Measurements from ENCODE around the gene TRAF6. TPM values are rescaled to one million over a fixed set of nuclear protein-coding genes. Genes with fewer than 3 reads are reported as not detected.

TRAF6 gene
- total RNA-seq, 1 donor = 11.3 TPM

DNA sequence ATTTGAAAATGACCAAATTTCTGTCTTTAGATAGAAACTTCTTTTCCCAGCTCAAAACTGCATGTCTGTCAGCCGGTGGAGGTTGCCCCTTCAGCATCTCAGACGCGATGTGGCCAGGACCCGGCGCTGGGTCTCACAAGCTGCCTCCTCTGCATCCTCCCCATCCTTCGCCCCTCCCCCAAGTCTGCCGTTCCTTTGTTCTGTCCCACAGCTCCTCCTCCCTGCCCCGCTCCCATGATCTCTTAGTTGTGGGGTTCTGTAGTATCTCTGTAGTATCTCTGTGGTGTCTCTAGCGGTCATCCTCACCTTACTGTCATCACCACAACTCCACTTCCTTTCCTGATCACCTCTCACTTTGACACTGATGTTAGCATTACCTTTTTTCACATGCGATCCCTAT lies 49.9 kb downstream of the TRAF6 start:
- DNase-seq (ENCODE audit: low read depth in 2 of 3, low spot score in 2 of 3) = no peak

DNA sequence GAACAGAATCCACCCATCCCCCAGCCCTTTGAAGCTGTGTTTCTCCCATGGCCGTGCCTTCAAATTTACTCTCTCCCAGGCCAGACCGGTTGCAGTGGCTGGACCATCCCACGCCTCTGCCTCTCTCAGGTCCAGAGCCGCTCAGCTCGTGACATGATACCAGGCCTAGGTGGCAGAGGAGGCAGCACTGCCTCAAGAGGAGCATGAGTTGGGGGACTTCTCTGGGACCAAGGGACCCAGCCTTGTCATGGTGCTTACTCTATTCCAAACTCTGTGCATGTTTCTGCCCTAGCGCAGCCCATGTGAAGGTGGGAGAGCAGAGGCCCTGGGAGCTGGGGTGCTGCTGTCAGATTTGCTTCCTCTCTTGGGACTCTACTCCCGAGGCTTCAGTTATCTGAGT lies 51.0 kb downstream of the TRAF6 start:
- DNase-seq (ENCODE audit: low read depth in 2 of 3, low spot score in 2 of 3) = no peak

DNA sequence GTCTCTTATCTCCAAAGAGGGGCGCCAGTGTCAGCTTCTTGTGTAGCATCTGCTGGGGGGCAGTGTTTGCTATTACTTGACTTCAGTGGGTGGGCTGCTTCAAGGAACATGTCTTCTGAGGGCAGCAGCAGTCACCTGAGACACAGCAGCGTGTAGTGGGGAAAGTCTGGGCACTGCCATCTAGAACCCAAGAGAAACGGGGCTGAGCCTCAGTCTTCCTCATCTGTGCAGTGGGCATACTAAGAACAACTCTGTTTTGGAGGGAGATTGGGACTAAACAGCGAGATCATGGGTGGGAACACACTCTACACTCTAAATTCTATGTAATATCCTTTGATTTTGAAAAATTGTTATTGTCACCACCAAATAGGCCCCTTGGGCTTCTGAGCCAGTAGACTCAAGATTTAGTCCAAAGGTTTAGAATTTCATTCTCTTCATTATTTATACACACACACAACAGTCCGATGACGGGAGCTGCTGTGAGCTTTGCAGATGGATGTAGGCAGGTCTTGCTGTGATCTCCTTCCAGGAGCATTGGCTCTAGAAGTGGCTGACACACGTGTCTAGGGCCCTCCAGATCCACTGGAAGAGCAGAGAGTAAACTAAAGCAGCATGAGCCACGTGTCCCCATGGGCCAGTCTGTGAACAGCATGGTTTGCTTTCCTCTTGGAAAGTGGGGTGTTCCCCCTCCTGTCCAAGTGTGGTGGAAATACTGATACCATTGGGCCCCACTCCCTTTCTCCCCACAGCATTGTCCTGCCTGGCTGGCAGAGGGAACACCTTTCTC lies 51.8 kb downstream of the TRAF6 start:
- no peak for DNase-seq (ENCODE audit: low read depth in 2 of 3, low spot score in 2 of 3)

GRCh38 chr11:36456156-36456555 lies 53.9 kb downstream of the TRAF6 start:
- no peak for DNase-seq (ENCODE audit: low read depth in 2 of 3, low spot score in 2 of 3)

DNA sequence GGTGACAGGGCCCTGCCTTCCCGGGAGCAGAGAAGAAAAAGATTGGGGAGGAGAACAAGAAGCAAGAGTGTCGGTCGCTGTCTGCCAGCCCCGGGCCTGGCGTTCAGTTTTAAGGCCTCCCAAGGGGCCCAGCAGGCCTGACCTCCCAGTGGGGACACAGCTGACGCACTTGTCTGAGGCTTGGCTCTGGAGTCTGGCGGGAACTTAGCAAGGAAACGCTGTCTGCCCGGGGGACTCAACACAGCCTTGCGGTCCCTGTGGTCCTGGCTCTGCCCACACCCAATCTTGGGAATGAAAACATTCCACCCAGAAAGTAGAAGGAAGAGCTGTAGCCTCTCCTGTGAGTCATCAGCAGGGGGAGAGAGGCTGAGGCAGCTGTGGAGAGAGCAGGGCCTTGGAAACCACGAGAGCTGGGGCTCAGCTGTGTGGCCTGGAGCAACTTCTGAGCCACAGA lies 54.4 kb downstream of the TRAF6 start:
- DNase-seq (ENCODE audit: low read depth in 2 of 3, low spot score in 2 of 3) = peak in 1 of 3 donors; percentile 17

DNA sequence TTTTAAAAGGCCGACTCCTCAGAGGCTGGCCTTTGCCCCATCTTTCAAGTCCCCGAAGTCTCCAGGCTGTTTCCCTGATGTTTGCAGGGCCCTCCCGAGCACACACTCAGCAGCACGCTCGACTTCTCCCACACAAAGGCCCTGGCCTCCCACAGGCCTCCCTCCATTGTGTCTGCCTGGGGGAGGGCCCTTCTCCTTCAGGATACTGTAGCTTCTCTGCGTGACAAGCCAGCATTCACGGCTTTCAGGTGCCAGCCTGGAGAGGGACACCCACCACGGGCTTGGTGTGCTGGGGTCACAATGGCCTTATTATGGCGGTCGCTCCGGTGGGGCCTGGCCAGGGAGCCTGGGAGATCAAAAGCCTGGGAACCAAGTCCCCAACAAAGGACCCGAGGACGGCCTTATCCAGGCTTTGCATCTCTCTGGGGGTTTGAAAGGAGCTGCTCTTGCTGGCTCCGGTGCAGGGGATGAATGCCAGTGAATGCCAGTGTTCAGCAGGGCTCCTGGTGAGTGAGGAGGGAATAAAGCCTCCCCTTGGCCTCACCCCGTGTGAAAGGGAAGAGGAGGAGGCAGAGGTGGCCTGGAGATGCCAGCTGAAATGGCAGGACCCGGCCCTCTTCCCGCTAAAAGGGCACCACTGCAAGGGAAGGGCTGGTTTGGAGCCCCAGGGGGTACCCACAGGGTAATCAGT lies 55.0 kb downstream of the TRAF6 start:
- DNase-seq (ENCODE audit: low read depth in 2 of 3, low spot score in 2 of 3) = no peak

- DNase-seq (ENCODE audit: low read depth in 2 of 3, low spot score in 2 of 3) = no peak
Observed at GRCh38 chr11:36454551-36454940, 55.5 kb downstream of the TRAF6 start.

- peak in 1 of 3 donors; percentile 11 for DNase-seq (ENCODE audit: low read depth in 2 of 3, low spot score in 2 of 3)
Observed at GRCh38 chr11:36453678-36454077, 56.4 kb downstream of the TRAF6 start.

GRCh38 chr11:36452961-36453360 lies 57.1 kb downstream of the TRAF6 start:
- DNase-seq (ENCODE audit: low read depth in 2 of 3, low spot score in 2 of 3) = peak in 1 of 3 donors; percentile 26

GRCh38 chr11:36452236-36452940 lies 57.7 kb downstream of the TRAF6 start:
- DNase-seq (ENCODE audit: low read depth in 2 of 3, low spot score in 2 of 3) = peak in 2 of 3 donors; percentile 39 to 77

- DNase-seq (ENCODE audit: low read depth in 2 of 3, low spot score in 2 of 3) = no peak
Observed at GRCh38 chr11:36451681-36452080, 58.4 kb downstream of the TRAF6 start.

- no peak for DNase-seq (ENCODE audit: low read depth in 2 of 3, low spot score in 2 of 3)
Observed at GRCh38 chr11:36451045-36451444, 59.0 kb downstream of the TRAF6 start.

DNA sequence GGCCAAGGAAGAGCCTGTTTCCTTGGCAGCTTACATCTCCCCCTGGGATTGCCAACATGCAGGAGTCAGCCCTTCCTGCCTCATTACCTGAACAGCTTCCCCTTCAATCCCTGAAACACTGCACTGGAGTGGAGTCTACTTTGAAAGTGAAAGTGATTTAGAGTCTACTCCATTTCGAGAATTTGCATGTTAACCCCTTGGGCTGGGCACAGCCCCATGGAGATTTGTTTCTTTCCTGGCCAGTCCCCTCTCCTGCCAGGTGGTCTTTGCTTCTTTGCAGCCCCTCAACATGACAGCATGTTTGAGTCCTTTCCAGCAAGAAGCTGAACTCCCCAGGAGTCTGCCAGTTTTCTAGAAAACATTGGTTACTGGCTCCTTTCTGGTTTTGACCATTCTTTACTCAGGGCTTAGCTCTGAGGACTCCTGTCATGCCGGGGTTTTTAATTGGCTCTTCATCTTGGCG lies 59.9 kb downstream of the TRAF6 start:
- DNase-seq (ENCODE audit: low read depth in 2 of 3, low spot score in 2 of 3) = peak in 1 of 3 donors; percentile 31

DNA sequence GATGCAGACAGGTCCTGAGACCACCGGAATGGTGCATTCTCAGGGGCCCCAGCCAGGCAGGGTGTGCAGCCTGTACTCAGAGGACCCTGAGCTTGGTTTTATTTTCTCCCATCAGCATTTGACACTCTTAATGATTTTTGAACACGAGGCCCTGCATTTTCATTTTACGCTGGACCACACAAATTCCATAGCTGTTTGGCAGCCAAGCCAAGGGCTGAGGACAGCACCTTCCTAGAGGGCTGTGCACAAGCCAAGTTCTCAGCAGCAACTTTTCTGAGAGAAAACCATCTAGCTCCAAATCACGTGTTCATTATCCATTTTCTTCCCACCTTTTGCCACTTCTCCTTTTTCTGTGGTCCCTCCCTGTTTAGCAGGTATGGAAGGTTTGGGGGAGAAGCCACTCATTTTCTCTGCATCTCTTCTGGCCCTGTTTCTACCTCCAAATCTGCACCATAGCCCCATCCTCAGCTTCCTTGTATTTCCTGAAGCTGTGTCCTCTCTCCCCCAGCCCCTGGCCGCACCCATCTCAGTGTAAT lies 60.4 kb downstream of the TRAF6 start:
- no peak for DNase-seq (ENCODE audit: low read depth in 2 of 3, low spot score in 2 of 3)

DNA sequence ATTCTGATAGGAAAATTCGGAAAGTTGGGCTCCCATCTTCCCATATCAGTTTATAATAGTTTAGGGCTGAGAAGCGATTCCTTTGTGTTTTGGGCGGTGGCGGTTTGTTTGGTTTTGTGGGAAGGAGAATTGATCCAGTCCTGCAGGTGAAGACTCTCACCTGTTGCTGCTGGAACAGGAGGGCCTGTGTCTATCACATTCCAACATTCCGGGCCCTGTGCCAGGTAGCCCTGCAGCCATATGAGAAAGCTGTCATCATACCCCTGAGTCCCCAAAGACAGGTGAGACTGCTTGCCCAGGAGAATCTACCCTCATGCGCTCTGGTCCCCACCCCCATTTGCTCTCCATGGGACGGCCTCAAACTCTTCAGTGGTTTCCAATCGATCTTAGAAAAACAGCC lies 62.1 kb downstream of the TRAF6 start:
- no peak for DNase-seq (ENCODE audit: low read depth in 2 of 3, low spot score in 2 of 3)

DNA sequence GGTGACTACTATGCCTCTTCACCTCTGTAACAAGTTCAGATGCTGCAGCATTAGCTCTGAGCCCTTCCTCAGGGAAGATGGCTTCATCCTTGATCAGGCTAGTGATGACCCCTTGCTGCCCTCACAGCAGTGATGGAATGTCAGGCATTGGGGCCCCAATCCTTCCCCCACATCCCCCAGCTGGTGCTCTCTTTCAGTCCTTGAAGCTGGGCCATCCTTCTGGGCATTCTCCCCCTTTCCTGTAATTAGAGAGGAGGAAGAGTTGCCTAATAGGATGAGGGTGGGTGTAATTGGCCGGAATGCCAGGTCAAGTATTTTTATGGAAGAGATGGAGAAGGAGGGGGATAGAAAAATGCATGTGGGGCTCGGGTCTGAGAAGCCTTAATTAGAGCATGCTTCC lies 62.6 kb downstream of the TRAF6 start:
- no peak for DNase-seq (ENCODE audit: low read depth in 2 of 3, low spot score in 2 of 3)

- no peak for DNase-seq (ENCODE audit: low read depth in 2 of 3, low spot score in 2 of 3)
Observed at GRCh38 chr11:36446135-36446534, 63.9 kb downstream of the TRAF6 start.

- no peak for DNase-seq (ENCODE audit: low read depth in 2 of 3, low spot score in 2 of 3)
Observed at GRCh38 chr11:36443661-36444060, 66.4 kb downstream of the TRAF6 start.

GRCh38 chr11:36441610-36442208 lies 68.4 kb downstream of the TRAF6 start:
- DNase-seq (ENCODE audit: low read depth in 2 of 3, low spot score in 2 of 3) = no peak

- DNase-seq (ENCODE audit: low read depth in 2 of 3, low spot score in 2 of 3) = no peak
Observed at GRCh38 chr11:36438126-36438525, 71.9 kb downstream of the TRAF6 start.

GRCh38 chr11:36437413-36437812 lies 72.7 kb downstream of the TRAF6 start:
- DNase-seq (ENCODE audit: low read depth in 2 of 3, low spot score in 2 of 3) = no peak

All from hematopoietic multipotent progenitor cell (in vitro differentiated cells).